Measurements from ENCODE around the gene PCDHGA5.
A peak's percentile ranks its signal among the peaks of the same experiment; 100 is the strongest.

GRCh38 chr5:141320225-141321169, 43.5 kb upstream of the PCDHGA5 start, which contains the start of gene TAF7:
- TF ChIP-seq, protein P1, sequence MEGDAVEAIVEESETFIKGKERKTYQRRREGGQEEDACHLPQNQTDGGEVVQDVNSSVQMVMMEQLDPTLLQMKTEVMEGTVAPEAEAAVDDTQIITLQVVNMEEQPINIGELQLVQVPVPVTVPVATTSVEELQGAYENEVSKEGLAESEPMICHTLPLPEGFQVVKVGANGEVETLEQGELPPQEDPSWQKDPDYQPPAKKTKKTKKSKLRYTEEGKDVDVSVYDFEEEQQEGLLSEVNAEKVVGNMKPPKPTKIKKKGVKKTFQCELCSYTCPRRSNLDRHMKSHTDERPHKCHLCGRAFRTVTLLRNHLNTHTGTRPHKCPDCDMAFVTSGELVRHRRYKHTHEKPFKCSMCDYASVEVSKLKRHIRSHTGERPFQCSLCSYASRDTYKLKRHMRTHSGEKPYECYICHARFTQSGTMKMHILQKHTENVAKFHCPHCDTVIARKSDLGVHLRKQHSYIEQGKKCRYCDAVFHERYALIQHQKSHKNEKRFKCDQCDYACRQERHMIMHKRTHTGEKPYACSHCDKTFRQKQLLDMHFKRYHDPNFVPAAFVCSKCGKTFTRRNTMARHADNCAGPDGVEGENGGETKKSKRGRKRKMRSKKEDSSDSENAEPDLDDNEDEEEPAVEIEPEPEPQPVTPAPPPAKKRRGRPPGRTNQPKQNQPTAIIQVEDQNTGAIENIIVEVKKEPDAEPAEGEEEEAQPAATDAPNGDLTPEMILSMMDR (conservative IDR thresholded peaks at IDR 0.05 in 1 of 2, IDR thresholded peaks at IDR 0.05 in 1 of 2; ENCODE audit: low read depth in 1 of 2, low read length in 2 of 2) = peak; percentile 79 to 95
- no peak for TF ChIP-seq EZH2 (IDR thresholded peaks at IDR 0.05; ENCODE audit: low read length, missing control alignments)
